Hepatocyte (in vitro differentiated cells): ENCODE data around the gene BUB1B. TPM values are rescaled to one million over a fixed set of nuclear protein-coding genes. Genes with fewer than 3 reads are reported as not detected.
"Not testable (repeated sequence)": the region's sequence is repeated elsewhere in the genome, so short reads cannot be mapped to it uniquely, and the experiment has no call there.

Source experiments
- DNase-seq: peaks from one replicate; pipeline ENCODE4 v3.0.0-alpha.2; 2016; ENCODE audit warnings: low spot score
- H2AFZ ChIP-seq: fragments of 200-600 bp; sonication (generic); 2 replicates; pipeline ENCODE4 v1.6.0; 2016; ENCODE audit warnings: antibody characterized with exemption, mild to moderate bottlenecking
- H3K27ac ChIP-seq: fragments of 200-600 bp; sonication (generic); 2 replicates; pipeline ENCODE4 v1.5.1; 2016; ENCODE audit warnings: mild to moderate bottlenecking
- H3K27me3 ChIP-seq: fragments of 200-600 bp; sonication (generic); 2 replicates; pipeline ENCODE4 v1.6.1; 2016
- H3K36me3 ChIP-seq: fragments of 200-600 bp; sonication (generic); replicated peaks from 2 replicates; pipeline ENCODE4 v1.5.1; 2016; ENCODE audit warnings: low read depth; ENCODE audit not compliant: insufficient read depth
- H3K4me1 ChIP-seq: fragments of 200-600 bp; sonication (generic); 2 replicates; pipeline ENCODE4 v1.5.1; 2016; ENCODE audit warnings: mild to moderate bottlenecking, moderate library complexity; ENCODE audit not compliant: insufficient read depth
- H3K4me2 ChIP-seq: fragments of 200-600 bp; sonication (generic); 2 replicates; pipeline ENCODE4 v1.6.0; 2016
- H3K4me3 ChIP-seq: fragments of 200-600 bp; sonication (generic); 2 replicates; pipeline ENCODE4 v1.5.1; 2016; ENCODE audit warnings: mild to moderate bottlenecking
- H3K79me2 ChIP-seq: fragments of 200-600 bp; sonication (generic); 2 replicates; pipeline ENCODE4 v1.6.0; 2017; ENCODE audit warnings: mild to moderate bottlenecking
- H3K9me2 ChIP-seq: fragments of 200-600 bp; sonication (generic); replicated peaks from 2 replicates; pipeline ENCODE4 v1.6.0; 2017; ENCODE audit warnings: mild to moderate bottlenecking; ENCODE audit not compliant: insufficient read depth
- H3K9me3 ChIP-seq: fragments of 200-600 bp; sonication (generic); 2 replicates; pipeline ENCODE4 v1.5.1; 2016; ENCODE audit warnings: low read depth, mild to moderate bottlenecking
- H4K20me1 ChIP-seq: fragments of 200-600 bp; sonication (generic); 2 replicates; pipeline ENCODE4 v1.6.0; 2016; ENCODE audit warnings: mild to moderate bottlenecking; ENCODE audit not compliant: insufficient read depth, poor library complexity, severe bottlenecking
- CTCF ChIP-seq: fragments of 200-600 bp; sonication (generic); IDR thresholded peaks from 2 replicates; pipeline ENCODE4 v1.5.1; 2016; ENCODE audit warnings: antibody characterized with exemption, mild to moderate bottlenecking; ENCODE audit not compliant: poor library complexity
- EZH2 ChIP-seq: fragments of 200-600 bp; sonication (generic); IDR thresholded peaks from 2 replicates; pipeline ENCODE4 v1.6.1; 2016; ENCODE audit warnings: antibody characterized with exemption, mild to moderate bottlenecking, borderline replicate concordance
- EZH2phosphoT487 ChIP-seq: fragments of 200-600 bp; sonication (generic); IDR thresholded peaks from one replicate; pipeline ENCODE4 v1.6.1; 2018; ENCODE audit warnings: antibody characterized with exemption, mild to moderate bottlenecking, low read depth, moderate library complexity; ENCODE audit not compliant: unreplicated experiment, severe bottlenecking
- WGBS: methylation state at CpG from one replicate; pipeline ENCODE4 v1.1.6; 2016; ENCODE audit warnings: low lambda C conversion rate; ENCODE audit errors: missing lambda C conversion rate; 5-methylcytosine and 5-hydroxymethylcytosine counted together
- polyA plus RNA-seq: library from polyadenylated mRNA; unstranded; fragments of >200 nt; fragmentation: Nextera tagmentation; extraction: Ambion mirVana; gene quantifications from 2 replicates; pipeline ENCODE4 v1.2.1, GENCODE V29; 2016
- total RNA-seq: library from RNA; depleted of rRNA; stranded (reverse); fragments of >200 nt; gene quantifications from 2 replicates; pipeline ENCODE4 v1.2.3, GENCODE V29; 2014

The BUB1B gene
- total and polyA plus RNA-seq, 2 experiments from 2014 or later = 5.3 to 11.9 TPM

- Histone ChIP-seq H3K4me1 (peaks cover 8% of the 10 kb centered on the region), H3K36me3 (no peaks in the 10 kb centered on the region), H3K9me2 (no peaks in the 10 kb centered on the region), H3K4me3 (no peak overlapping the region), H3K27me3 (no peaks in the 10 kb centered on the region), H3K4me2 (no peak overlapping the region), H3K9me3 (no peaks in the 10 kb centered on the region), H3K27ac (no peak overlapping the region), H4K20me1 (no peaks in the 10 kb centered on the region), H2AFZ (no peak overlapping the region), H3K79me2 (peaks cover 41% of the 10 kb centered on the region)
- DNase-seq = no peak
- WGBS = 93% methylated on average over 12 of the region's 12 CpGs
- TF ChIP-seq EZH2phosphoT487 (no peak), EZH2 (no peak), CTCF (no peak)
Measured at GRCh38 chr15:40163657-40164416, 3.0 kb downstream of the BUB1B start.

GRCh38 chr15:40167374-40167773 lies 6.5 kb downstream of the BUB1B start:
- peaks cover 28% of the 10 kb centered on the region for H3K79me2 ChIP-seq
- H4K20me1 ChIP-seq, DNase-seq, H3K4me3 ChIP-seq, H3K9me2 ChIP-seq, H3K36me3 ChIP-seq, H3K4me2 ChIP-seq, H2AFZ ChIP-seq, H3K9me3 ChIP-seq, H3K4me1 ChIP-seq, H3K27ac ChIP-seq, H3K27me3 ChIP-seq: not testable (repeated sequence)
- 99% methylated on average over 9 of the region's 10 CpGs for WGBS

DNA sequence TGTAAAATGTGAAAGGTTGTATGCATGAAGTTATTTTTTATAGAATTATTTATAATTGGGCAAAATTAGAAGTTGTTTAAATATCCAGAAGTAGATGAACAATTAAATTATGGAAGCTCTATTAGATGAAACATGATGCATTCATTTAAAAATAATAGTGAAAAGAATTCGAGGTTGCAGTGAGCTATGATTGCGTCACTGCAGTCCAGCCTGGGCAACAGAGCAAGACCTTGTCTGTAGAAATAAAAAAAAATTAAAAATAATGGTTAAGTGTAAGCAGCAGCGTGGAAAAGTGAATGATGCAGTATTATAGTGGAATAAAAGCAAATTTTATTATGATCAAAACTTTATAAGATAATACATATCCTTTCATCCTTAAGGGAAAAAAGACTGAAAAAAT lies 14.3 kb downstream of the BUB1B start:
- Histone ChIP-seq H3K79me2 (no peaks in the 10 kb centered on the region), H3K27me3 (no peaks in the 10 kb centered on the region), H2AFZ (no peak overlapping the region), H3K4me2 (no peak overlapping the region), H3K9me2 (no peaks in the 10 kb centered on the region), H3K27ac (no peak overlapping the region), H3K4me1 (no peaks in the 10 kb centered on the region), H3K9me3 (no peaks in the 10 kb centered on the region), H4K20me1 (no peaks in the 10 kb centered on the region), H3K36me3 (no peaks in the 10 kb centered on the region), H3K4me3 (no peak overlapping the region)
- 96% methylated on average over 3 of the region's 3 CpGs for WGBS
- no peak for DNase-seq
- no peak for TF ChIP-seq CTCF
- no peak for TF ChIP-seq EZH2
- no peak for TF ChIP-seq EZH2phosphoT487

DNA sequence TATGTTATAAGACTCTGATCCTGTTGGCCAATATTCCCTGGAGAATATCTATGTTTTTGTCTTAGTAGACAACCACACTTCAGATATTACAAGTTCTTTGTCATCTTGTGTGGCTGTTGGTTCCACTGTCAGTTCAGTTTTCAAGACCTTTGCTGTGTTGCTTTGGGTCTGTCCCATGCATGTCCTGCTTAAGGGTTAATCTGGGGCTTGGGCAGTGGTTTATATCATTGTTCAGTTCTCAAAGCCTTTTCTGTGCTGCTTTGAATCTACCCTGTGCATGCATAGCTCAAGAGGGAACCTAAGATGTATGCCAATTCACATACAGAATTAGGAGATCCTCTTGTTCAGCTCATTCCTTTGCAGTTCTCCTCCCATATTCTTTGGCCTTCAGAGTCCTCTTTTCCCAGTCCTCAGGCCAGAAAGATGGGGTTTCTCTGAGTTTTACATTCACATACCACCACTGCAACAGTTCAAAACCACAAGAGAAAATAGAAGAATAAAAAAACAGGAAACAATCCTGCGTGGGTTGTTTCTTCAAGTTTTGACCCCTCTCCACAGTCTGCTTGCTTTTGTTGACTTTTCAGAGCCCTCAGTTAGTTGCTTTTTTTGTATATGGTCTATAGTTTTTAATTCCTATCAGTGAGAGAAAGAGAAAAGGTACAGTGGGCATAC lies 21.6 kb downstream of the BUB1B start:
- Histone ChIP-seq H3K27ac (no peak overlapping the region), H3K9me3 (no peaks in the 10 kb centered on the region), H3K4me2 (no peak overlapping the region), H2AFZ (no peak overlapping the region), H3K79me2 (no peaks in the 10 kb centered on the region), H3K9me2 (no peaks in the 10 kb centered on the region), H3K27me3 (no peaks in the 10 kb centered on the region), H4K20me1 (no peaks in the 10 kb centered on the region), H3K36me3 (no peaks in the 10 kb centered on the region), H3K4me3 (no peak overlapping the region), H3K4me1 (no peaks in the 10 kb centered on the region)
- DNase-seq = no peak
- TF ChIP-seq EZH2 (no peak), CTCF (no peak), EZH2phosphoT487 (no peak)
- 89% methylated on average over 1 of the region's 1 CpG for WGBS
